IPS-15b (cell line): ENCODE data around the gene CD82.

ENCODE experiments used
- H3K27me3 ChIP-seq: one replicate; pipeline ENCODE4 v1.6.1; 2013; ENCODE audit warnings: low read length; ENCODE audit not compliant: control insufficient read depth, insufficient read depth
- H3K36me3 ChIP-seq: one replicate; pipeline ENCODE4 v1.6.1; 2013; ENCODE audit warnings: low read length; ENCODE audit not compliant: control insufficient read depth, insufficient read depth
- H3K4me1 ChIP-seq: one replicate; pipeline ENCODE4 v1.6.1; 2013; ENCODE audit warnings: mild to moderate bottlenecking, low read length; ENCODE audit not compliant: control insufficient read depth, insufficient read depth
- H3K4me3 ChIP-seq: one replicate; pipeline ENCODE4 v1.5.1; 2013; ENCODE audit warnings: low read depth, low read length
- H3K9ac ChIP-seq: one replicate; pipeline ENCODE4 v1.6.1; 2013; ENCODE audit warnings: low read depth, mild to moderate bottlenecking, low read length
- H3K9me3 ChIP-seq: one replicate; pipeline ENCODE4 v1.6.1; 2013; ENCODE audit warnings: mild to moderate bottlenecking, low read length; ENCODE audit not compliant: control insufficient read depth, insufficient read depth

CD82 gene

GRCh38 chr11:44583353-44583669 lies 17.8 kb downstream of the CD82 start:
- Histone ChIP-seq H3K9me3 (no peaks in the 10 kb centered on the region), H3K36me3 (no peaks in the 10 kb centered on the region), H3K4me3 (no peak overlapping the region), H3K9ac (no peak overlapping the region), H3K4me1 (no peaks in the 10 kb centered on the region), H3K27me3 (no peaks in the 10 kb centered on the region)

- no peaks in the 10 kb centered on the region for H3K36me3 ChIP-seq
Measured at GRCh38 chr11:44585421-44585820, 20.0 kb downstream of the CD82 start.

DNA sequence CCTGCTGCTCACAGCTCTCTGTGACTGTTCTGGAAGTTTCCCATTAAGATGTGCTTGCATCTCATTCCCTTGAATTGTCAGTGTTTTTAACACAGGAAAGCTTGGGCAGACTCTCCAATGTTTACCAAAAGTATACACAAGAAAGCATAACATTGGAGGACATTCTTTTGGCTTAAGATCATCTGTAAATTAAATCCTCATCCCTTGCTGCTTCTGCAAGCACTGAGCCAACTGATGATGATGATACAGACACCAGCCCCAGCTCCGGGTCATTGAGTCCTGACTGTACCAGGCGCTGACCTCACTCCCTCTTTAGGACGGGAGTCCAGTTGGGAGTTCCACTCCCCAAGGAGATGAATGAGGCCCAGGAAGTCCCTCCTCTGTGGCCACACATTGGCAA lies 23.8 kb downstream of the CD82 start:
- Histone ChIP-seq H3K9me3 (no peaks in the 10 kb centered on the region), H3K4me1 (no peaks in the 10 kb centered on the region), H3K27me3 (no peaks in the 10 kb centered on the region), H3K9ac (no peak overlapping the region), H3K36me3 (no peaks in the 10 kb centered on the region), H3K4me3 (no peak overlapping the region)

More at GRCh38 chr11:44585421-44585820, 20.0 kb downstream of the CD82 start:
- Histone ChIP-seq H3K4me1 (no peaks in the 10 kb centered on the region), H3K9me3 (no peaks in the 10 kb centered on the region), H3K27me3 (no peaks in the 10 kb centered on the region), H3K4me3 (no peak overlapping the region), H3K9ac (no peak overlapping the region)

DNA sequence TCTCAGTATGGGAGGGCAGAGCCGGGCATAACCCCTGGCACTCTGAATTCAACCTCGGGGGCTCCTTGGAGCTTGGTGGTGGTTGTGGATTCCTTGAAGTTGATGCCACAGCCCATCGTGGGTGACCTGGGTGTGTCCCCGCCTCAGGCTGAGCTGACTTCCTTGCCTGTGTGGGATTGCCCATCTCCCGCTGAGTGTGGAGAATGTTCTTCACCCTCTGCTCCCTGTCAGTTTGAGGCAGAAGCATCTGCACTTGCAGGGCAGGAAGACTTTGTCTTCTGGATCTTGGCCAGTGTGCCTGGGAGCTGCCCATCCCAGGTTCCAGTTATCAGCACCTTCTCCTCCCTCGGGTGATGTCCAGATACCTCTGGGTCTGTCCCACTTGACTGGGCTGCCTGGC lies 25.3 kb downstream of the CD82 start:
- Histone ChIP-seq H3K9ac (no peak overlapping the region), H3K27me3 (no peaks in the 10 kb centered on the region), H3K36me3 (no peaks in the 10 kb centered on the region), H3K4me3 (no peak overlapping the region), H3K9me3 (no peaks in the 10 kb centered on the region), H3K4me1 (no peaks in the 10 kb centered on the region)

- no peak overlapping the region for H3K4me3 ChIP-seq
- H3K36me3 ChIP-seq = no peaks in the 10 kb centered on the region
- no peaks in the 10 kb centered on the region for H3K27me3 ChIP-seq
- no peaks in the 10 kb centered on the region for H3K9me3 ChIP-seq
- no peak overlapping the region for H3K9ac ChIP-seq
- H3K4me1 ChIP-seq = peaks cover 4% of the 10 kb centered on the region
Measured at GRCh38 chr11:44591557-44591956, 26.1 kb downstream of the CD82 start.

- peaks cover 4% of the 10 kb centered on the region for H3K4me1 ChIP-seq
- no peaks in the 10 kb centered on the region for H3K27me3 ChIP-seq
- no peaks in the 10 kb centered on the region for H3K36me3 ChIP-seq
- no peak overlapping the region for H3K4me3 ChIP-seq
- no peak overlapping the region for H3K9ac ChIP-seq
- H3K9me3 ChIP-seq = no peaks in the 10 kb centered on the region
Measured at GRCh38 chr11:44592125-44592940, 26.9 kb downstream of the CD82 start.

- Histone ChIP-seq H3K9ac (no peak overlapping the region), H3K36me3 (no peaks in the 10 kb centered on the region), H3K9me3 (no peaks in the 10 kb centered on the region), H3K27me3 (no peaks in the 10 kb centered on the region), H3K4me3 (no peak overlapping the region), H3K4me1 (peaks cover 4% of the 10 kb centered on the region)
Measured at GRCh38 chr11:44593251-44593650, 27.8 kb downstream of the CD82 start.

DNA sequence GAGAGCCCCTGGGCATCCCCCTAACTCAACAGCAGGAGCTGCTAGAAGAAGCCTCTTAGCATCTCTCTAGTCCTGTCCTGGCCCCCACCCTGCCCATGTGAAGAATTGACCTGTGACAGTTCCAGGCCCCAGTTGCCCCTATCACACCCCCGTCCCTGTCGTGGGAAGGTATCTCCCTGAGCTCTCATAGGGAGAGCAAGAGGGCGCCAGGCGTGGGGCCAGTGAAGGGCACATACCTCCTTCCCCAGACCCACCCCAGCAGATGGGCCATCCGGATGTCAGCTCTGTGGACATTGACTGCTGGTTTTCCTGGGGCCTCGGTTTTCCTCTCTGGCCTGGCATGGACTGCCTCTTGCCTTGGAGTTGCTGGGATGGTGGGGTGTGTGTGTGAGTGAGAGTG lies 29.5 kb downstream of the CD82 start:
- H3K4me1 ChIP-seq = peaks cover 4% of the 10 kb centered on the region
- no peak overlapping the region for H3K9ac ChIP-seq

DNA sequence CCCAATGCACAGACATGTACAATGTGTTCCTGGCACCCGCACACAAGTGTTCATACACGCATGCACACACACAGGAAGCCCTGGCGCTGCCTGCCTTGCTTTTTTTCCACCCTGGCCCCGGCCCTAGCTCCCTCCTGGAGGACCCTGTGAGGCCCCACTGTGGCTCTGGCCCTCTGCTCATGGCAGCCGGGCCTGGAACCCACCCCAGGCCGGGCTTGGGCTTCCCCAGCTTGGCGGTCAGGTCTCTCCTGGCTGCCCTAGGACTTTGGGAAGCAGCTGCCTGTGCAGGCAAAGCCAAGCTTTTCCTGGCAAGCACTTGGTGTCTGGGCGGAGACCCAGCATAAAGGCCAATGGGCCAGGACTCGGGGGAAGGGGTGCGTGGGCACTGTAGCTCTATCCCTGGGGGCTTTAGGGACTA lies 30.5 kb downstream of the CD82 start:
- H3K9ac ChIP-seq = no peak overlapping the region
- H3K4me3 ChIP-seq = no peak overlapping the region
- no peaks in the 10 kb centered on the region for H3K27me3 ChIP-seq
- no peaks in the 10 kb centered on the region for H3K36me3 ChIP-seq
- H3K9me3 ChIP-seq = no peaks in the 10 kb centered on the region
- peaks cover 6% of the 10 kb centered on the region for H3K4me1 ChIP-seq

More for the DNA sequence above, 29.5 kb downstream of the CD82 start:
- no peaks in the 10 kb centered on the region for H3K27me3 ChIP-seq
- no peaks in the 10 kb centered on the region for H3K36me3 ChIP-seq
- H3K9me3 ChIP-seq = no peaks in the 10 kb centered on the region
- H3K4me3 ChIP-seq = no peak overlapping the region

GRCh38 chr11:44596525-44597276 lies 31.2 kb downstream of the CD82 start:
- Histone ChIP-seq H3K4me3 (no peak overlapping the region), H3K4me1 (peaks cover 6% of the 10 kb centered on the region), H3K9ac (no peak overlapping the region), H3K9me3 (no peaks in the 10 kb centered on the region), H3K36me3 (no peaks in the 10 kb centered on the region), H3K27me3 (no peaks in the 10 kb centered on the region)

- Histone ChIP-seq H3K9me3 (no peaks in the 10 kb centered on the region), H3K4me3 (no peak overlapping the region), H3K36me3 (no peaks in the 10 kb centered on the region), H3K4me1 (peaks cover 6% of the 10 kb centered on the region), H3K27me3 (no peaks in the 10 kb centered on the region), H3K9ac (no peak overlapping the region)
Measured at GRCh38 chr11:44597358-44598012, 32.0 kb downstream of the CD82 start.
